Caco-2 (cell line): Measurements from ENCODE around the gene OR10X1. TPM values are rescaled to one million over a fixed set of nuclear protein-coding genes. Genes with fewer than 3 reads are reported as not detected.

Experiments
- BruUV-seq: library from RNA; stranded (reverse); fragments of 400-500 nt; replicated peaks from 2 replicates; lab custom pipeline; 2021; lab: Mats Ljungman, UMichigan
- CTCF ChIA-PET: fragments of 300-600 bp; sonication (Branson Sonifier 250); formaldehyde crosslinking; loops from one replicate; lab custom pipeline; 2022; ENCODE audit warnings: antibody characterized with exemption; lab: Charles Lee
- POLR2A ChIA-PET: fragments of 300-600 bp; sonication (Branson Sonifier 250); formaldehyde crosslinking; loops from one replicate; lab custom pipeline; 2022; ENCODE audit warnings: antibody characterized with exemption; lab: Charles Lee
- DNase-seq, 2 experiments: peaks; one replicate each; pipeline versions ENCODE4 v3.0.0 to v3.0.0-alpha.2; 2020 to 2022
- H3K27me3 ChIP-seq: replicated peaks from 2 replicates; pipeline ENCODE4 v1.6.0; 2011; ENCODE audit warnings: low read length; ENCODE audit not compliant: control insufficient read depth, insufficient read depth
- H3K36me3 ChIP-seq: 2 replicates; pipeline ENCODE4 v1.5.1; 2011; ENCODE audit warnings: low read length; ENCODE audit not compliant: control insufficient read depth, insufficient read depth
- H3K4me1 ChIP-seq: fragments of 250-450 bp; sonication (Bioruptor Pico); 2 replicates; pipeline ENCODE4 v1.5.1; 2020; ENCODE audit warnings: mild to moderate bottlenecking
- H3K4me3 ChIP-seq: 2 replicates; pipeline ENCODE4 v1.5.1; 2011; ENCODE audit warnings: low read depth, mild to moderate bottlenecking, control low read depth, low read length
- H3K9me3 ChIP-seq: fragments of 250-450 bp; sonication (Bioruptor Pico); 2 replicates; pipeline ENCODE4 v1.5.1; 2020; ENCODE audit warnings: mild to moderate bottlenecking, moderate library complexity
- H3K27ac Mint-ChIP-seq: one replicate; pipeline ENCODE4 v1.8.0; 2022; ENCODE audit warnings: mixed read lengths; ENCODE audit not compliant: unreplicated experiment
- H3K27me3 Mint-ChIP-seq: one replicate; pipeline ENCODE4 v1.8.0; 2022; ENCODE audit warnings: mixed read lengths; ENCODE audit not compliant: insufficient read depth, unreplicated experiment
- H3K36me3 Mint-ChIP-seq: one replicate; pipeline ENCODE4 v1.8.0; 2022; ENCODE audit warnings: mild to moderate bottlenecking, mixed read lengths; ENCODE audit not compliant: insufficient read depth, unreplicated experiment
- H3K4me1 Mint-ChIP-seq: one replicate; pipeline ENCODE4 v1.8.0; 2022; ENCODE audit warnings: low read depth, mixed read lengths; ENCODE audit not compliant: unreplicated experiment
- H3K4me3 Mint-ChIP-seq: one replicate; pipeline ENCODE4 v1.8.0; 2022; ENCODE audit warnings: mild to moderate bottlenecking, moderate library complexity, mixed read lengths; ENCODE audit not compliant: unreplicated experiment
- H3K9me3 Mint-ChIP-seq: one replicate; pipeline ENCODE4 v1.8.0; 2022; ENCODE audit warnings: mixed read lengths; ENCODE audit not compliant: unreplicated experiment
- intact Hi-C: fragments of 100-400 bp; cut with micrococcal nuclease; formaldehyde crosslinking; loops from one replicate; pipeline ENCODE4 v1.10.0; 2022; ENCODE audit not compliant: unreplicated experiment
- total RNA-seq: library from RNA; stranded (reverse); gene quantifications from 2 replicates; pipeline ENCODE4 v1.2.3, GENCODE V29; 2022
- TF ChIP-seq, protein P1 (sequence below), 2 experiments: fragments of 200-600 bp in 1 of 2; IDR thresholded peaks; 1 replicate in 1 of 2; 2 replicates in 1 of 2; pipeline versions ENCODE4 v1.5.1 to v1.8.0; 2011 to 2022; ENCODE audit warnings: antibody characterized with exemption in 1 of 2, control low read depth in 1 of 2, inconsistent platforms in 1 of 2, low read depth in 1 of 2, low read length in 1 of 2, mild to moderate bottlenecking in 1 of 2, moderate library complexity in 1 of 2; ENCODE audit not compliant: insufficient read depth in 1 of 2, severe bottlenecking in 1 of 2, unreplicated experiment in 1 of 2

OR10X1 gene
- total RNA-seq, 1 experiment from 2014 or later = not detected

DNA sequence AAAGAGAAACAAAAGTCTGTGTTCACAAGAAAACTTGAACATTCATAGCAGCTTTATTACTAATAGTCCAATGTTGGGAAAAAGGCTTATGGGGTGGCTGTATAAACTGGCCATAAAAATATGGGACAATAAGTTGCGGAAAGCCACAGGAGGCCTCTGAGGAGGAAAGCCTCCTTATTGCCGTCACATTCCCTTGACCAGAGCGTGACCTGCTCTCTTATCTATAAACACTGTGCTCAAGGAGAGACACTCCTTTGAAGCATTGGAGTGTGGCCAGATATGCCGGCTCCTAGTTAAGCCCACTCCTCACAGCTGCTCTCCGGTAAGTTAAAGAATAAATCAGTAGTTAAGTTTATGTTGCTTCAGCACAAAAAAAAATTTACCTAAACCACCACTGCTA lies 45.2 kb downstream of the OR10X1 start:
- no peak overlapping the region for H3K27ac Mint-ChIP-seq

More for the DNA sequence above, 45.2 kb downstream of the OR10X1 start:
- BruUV-seq = no TSS peak
- intact Hi-C loops = no loop called here
- Mint-ChIP-seq H3K9me3 (no peaks in the 10 kb centered on the region), H3K4me1 (no peaks in the 10 kb centered on the region), H3K36me3 (no peaks in the 10 kb centered on the region), H3K27me3 (peaks cover 13% of the 10 kb centered on the region), H3K4me3 (no peak overlapping the region)
- Histone ChIP-seq H3K4me1 (no peaks in the 10 kb centered on the region), H3K27me3 (no peaks in the 10 kb centered on the region), H3K36me3 (no peaks in the 10 kb centered on the region), H3K4me3 (no peak overlapping the region), H3K9me3 (no peaks in the 10 kb centered on the region)
- TF ChIP-seq, protein P1, sequence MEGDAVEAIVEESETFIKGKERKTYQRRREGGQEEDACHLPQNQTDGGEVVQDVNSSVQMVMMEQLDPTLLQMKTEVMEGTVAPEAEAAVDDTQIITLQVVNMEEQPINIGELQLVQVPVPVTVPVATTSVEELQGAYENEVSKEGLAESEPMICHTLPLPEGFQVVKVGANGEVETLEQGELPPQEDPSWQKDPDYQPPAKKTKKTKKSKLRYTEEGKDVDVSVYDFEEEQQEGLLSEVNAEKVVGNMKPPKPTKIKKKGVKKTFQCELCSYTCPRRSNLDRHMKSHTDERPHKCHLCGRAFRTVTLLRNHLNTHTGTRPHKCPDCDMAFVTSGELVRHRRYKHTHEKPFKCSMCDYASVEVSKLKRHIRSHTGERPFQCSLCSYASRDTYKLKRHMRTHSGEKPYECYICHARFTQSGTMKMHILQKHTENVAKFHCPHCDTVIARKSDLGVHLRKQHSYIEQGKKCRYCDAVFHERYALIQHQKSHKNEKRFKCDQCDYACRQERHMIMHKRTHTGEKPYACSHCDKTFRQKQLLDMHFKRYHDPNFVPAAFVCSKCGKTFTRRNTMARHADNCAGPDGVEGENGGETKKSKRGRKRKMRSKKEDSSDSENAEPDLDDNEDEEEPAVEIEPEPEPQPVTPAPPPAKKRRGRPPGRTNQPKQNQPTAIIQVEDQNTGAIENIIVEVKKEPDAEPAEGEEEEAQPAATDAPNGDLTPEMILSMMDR (IDR thresholded peaks at IDR 0.05; ENCODE audit: insufficient read depth in 1 of 2, low read depth in 1 of 2, low read length in 1 of 2, severe bottlenecking in 1 of 2, unreplicated experiment in 1 of 2) = no peak
- no peak for DNase-seq
- ChIA-PET POLR2A (no interaction called here), CTCF (no interaction called here)

Other genes starting within 250 kb of the OR10X1 start
- not detected in 2 replicates for gene CD1B, start 248.4 kb downstream of the OR10X1 start, total RNA-seq
- gene CD1E, start 226.0 kb downstream of the OR10X1 start, total RNA-seq = not detected in 2 replicates
- not detected in 2 replicates for gene OR10T2, start 180.4 kb downstream of the OR10X1 start, total RNA-seq
- not detected in 2 replicates for gene OR10K2, start 153.7 kb downstream of the OR10X1 start, total RNA-seq
- gene OR10K1, start 118.1 kb downstream of the OR10X1 start, total RNA-seq = not detected in 2 replicates
- not detected in 2 replicates for gene OR10R2, start 107.7 kb downstream of the OR10X1 start, total RNA-seq
- gene OR6Y1, start 25.5 kb downstream of the OR10X1 start, total RNA-seq = not detected in 2 replicates
- not detected in 2 replicates for gene OR6P1, start 9.3 kb downstream of the OR10X1 start, total RNA-seq
- gene OR10Z1, start 25.4 kb upstream of the OR10X1 start, total RNA-seq = not detected in 2 replicates
- not detected in 2 replicates for gene SPTA1, start 106.8 kb upstream of the OR10X1 start, total RNA-seq
- gene OR6K2, start 120.8 kb upstream of the OR10X1 start, total RNA-seq = not detected in 2 replicates
- not detected in 2 replicates for gene OR6K3, start 140.8 kb upstream of the OR10X1 start, total RNA-seq
- not detected in 2 replicates for gene OR6K6, start 174.8 kb upstream of the OR10X1 start, total RNA-seq
- not detected in 2 replicates for gene OR6N1, start 192.3 kb upstream of the OR10X1 start, total RNA-seq
- gene OR6N2, start 201.3 kb upstream of the OR10X1 start, total RNA-seq = not detected in 2 replicates